HPDE6-E6E7 (cell line): Measurements from ENCODE around the gene GKN1.

Experiments
- DNase-seq: peaks from one replicate; pipeline ENCODE4 v3.0.0; 2011; ENCODE audit warnings: missing footprints; ENCODE audit errors: extremely low spot score

GKN1 gene

DNA sequence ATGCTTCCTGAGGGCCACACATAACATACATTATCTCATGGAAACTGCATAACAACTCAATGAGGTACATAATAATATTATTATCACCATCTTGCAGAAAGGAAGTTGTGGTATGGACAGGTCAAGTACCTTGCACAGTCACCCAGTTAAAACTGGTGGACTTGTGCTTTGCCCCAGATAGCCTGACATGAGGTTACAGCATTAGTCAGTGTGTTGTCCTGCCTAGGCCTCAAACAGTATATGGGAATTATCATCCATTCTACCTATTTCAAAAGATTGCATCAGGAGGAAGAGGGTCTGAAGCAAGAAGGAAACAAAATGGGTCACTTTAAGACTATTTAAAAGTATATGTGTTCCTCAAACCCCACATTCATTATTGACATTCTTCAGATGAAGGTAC is 33.2 kb downstream of the GKN1 start:
- DNase-seq, result no peak

DNA sequence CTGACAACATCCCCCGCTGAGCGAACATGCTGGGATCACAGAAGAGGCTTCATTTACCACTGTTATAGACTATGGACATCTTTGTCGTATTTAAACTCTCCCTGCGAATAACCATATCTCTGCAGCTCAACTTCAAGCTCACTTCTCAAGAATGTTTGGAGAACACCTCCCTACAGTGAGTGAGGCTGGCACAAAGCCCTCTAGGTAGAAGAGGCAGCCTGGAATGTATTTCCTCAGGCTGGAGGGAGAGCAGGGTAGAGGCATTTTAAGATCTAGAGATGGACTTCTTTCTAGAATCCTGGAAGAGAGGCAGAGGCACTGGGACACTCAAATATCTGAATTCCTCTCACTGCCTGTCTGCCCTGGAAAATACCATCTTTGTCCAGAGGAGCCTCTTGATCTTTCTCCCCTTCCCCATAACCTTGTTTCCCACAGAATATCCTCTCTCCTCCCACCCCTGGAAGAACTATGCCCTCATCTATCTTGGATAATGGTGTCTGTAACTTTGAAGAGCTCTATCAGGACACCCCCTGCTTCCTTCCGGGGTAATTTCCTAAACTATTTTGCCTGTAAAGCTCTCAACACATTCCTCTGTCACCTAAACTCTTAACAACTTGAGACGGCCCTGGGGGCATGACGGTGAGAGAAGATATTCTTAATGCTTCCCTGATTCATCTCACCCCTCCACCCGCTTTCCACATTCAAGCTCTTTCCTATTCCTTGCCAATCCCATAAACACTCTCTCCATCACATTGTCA is 36.2 kb downstream of the GKN1 start:
- no peak for DNase-seq

DNA sequence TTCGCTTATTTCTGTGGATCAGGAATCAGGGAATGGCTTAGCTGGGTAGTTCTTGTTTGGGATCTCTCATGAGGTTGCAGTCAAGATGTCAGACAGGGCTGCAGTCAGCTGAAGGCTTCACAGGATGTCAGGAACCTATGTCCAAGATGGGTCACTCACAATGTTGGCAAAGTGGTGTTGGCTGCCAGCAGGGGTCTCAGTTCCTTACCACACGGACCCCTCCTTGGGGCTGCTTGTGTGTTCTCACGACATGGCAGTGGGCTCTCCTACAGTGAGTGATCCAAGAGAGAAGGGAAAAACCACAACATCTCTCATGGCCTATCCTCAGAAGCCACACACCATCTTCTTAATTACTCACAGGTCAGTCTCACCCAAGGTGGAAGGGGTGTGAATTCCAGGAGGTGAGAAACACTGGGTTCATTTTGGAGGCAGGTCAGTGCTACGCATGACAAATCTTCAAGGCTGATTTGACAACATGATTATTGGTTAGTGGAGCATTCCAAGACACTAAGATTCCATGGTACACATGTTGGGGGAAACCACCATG is 37.2 kb downstream of the GKN1 start:
- no peak for DNase-seq

DNA sequence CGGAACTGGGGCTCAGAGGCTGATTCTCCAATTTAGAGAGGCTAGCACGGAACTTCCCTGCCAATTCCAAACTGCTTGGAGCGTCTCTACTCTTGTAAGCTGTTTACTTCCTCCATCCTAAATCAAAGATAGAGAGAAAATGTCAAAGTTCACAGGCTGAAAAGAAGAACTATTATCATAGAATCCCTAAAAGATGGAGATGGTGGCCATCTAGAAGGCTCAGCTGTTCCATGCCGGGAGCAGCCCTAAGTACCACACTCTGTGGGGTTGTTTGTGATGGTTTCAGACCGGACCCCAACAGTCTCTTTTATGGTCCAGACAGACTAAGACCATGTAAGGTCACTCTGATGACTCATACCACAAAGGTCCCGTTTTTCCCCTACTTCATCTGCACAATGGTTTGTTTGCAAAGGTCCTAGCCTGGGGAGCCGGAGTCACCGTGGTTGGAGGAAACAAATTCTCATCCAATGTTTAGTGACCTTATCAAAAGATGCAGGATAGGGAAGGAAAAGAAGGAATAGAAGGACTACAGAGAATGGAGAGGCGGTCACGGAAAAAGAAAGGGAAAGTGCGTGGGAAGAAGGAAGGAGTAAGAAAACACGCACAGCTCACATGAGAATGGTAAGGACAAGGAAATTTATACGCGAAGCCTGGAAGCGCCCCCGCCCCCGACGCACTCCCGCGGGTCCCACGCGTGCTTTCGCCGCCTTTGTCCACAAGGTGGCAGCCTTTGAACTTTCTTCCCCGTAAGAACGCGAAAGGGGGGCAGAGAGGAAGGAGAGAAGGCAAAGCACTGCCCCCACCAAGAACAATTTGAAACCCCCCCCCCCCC is 38.1 kb downstream of the GKN1 start:
- DNase-seq, result no peak

DNA sequence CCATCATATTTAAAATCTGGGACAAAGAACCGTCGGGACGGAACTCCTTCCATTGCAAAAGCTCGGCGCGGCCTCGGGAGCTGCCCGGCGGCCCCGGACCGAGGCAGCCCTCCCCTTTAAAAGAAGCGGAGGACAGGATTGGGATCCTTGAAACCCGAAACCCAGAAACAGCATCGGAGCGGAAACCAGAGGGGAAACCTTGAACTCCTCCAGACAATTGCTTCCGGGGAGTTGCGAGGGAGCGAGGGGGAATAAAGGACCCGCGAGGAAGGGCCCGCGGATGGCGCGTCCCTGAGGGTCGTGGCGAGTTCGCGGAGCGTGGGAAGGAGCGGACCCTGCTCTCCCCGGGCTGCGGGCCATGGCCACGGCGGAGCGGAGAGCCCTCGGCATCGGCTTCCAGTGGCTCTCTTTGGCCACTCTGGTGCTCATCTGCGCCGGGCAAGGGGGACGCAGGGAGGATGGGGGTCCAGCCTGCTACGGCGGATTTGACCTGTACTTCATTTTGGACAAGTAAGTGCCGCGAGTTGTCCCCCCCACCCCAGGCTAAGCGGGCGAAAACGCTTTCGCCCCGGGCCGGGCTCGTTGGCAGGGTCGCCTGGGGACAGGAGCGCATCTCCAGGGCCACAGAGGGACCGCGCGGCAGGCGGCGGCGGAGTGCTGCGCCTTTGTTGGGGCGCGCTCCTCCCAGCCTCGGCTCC is 38.9 kb downstream of the GKN1 start, which contains the start of gene ANTXR1:
ANTXR1 (plus strand) TSS at position 38 of the 698 bp plus-strand sequence; CDS start at position 359, 321 bp downstream.
- peak; percentile 58 for DNase-seq

DNA sequence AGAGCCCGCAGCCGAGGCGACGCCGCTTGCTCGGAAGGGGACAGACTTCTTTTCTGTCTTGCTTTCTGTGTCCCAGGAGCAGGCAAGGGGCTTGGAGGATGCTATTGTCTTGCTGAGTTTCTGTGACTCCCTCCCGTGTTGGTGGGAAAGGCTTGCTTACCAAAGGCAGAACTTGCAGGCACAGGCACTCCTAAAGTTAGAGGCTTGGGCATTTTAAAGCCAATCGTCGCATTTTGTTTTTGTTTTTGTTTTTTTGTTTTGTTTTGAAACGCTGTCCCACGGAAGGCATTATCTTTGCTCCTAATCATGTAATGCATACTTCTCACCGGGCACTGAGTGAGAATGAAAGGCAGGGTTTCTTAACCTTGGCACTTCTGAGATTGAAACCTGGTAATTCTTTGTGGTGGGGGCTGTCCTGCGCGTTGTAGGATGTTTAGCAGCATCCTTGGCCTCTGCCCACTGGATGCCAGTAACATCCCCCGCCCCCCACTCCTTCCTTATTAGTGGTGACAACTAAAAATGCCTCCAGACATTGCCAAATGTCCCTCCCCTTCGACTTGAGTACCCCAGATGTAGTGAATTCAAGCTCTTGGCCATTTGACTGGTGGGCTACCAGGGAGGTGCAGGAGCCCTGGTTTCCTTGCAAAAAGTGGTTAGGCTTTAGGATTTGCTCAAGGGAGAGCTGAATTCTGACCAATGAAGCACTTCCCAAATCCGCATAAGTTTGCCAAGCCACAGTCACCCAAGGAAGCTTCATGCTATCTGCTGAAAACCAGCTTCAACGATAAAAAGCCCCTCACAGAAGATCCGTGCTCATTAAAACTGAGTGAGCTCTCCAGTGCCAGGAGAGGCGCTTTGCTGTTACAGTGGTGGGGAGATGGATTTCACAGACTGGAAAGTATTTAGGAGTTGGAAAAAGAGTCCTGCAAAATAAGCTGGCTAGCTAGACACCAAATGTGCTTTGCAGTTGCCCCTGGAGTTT is 39.7 kb downstream of the GKN1 start:
- DNase-seq, result no peak

DNA sequence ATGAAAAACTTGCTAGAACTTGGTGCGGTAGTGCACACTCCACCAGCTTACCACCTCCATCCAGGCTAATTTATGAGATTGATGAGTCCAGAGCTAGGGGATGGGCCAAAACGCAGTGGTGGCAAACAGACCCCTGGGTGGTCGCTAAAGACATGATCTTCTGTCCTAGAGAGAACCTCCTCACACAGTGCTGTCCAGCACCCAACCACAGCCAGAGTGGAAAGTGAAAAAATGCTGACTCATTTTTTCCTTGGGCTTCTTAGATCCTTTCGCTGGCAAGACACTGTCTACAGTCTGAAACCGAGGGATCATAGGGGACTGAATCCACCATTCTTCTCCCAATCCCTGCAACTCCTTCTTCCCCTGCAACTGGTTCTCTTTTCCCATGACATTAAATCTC is 42.6 kb downstream of the GKN1 start:
- DNase-seq, result no peak

DNA sequence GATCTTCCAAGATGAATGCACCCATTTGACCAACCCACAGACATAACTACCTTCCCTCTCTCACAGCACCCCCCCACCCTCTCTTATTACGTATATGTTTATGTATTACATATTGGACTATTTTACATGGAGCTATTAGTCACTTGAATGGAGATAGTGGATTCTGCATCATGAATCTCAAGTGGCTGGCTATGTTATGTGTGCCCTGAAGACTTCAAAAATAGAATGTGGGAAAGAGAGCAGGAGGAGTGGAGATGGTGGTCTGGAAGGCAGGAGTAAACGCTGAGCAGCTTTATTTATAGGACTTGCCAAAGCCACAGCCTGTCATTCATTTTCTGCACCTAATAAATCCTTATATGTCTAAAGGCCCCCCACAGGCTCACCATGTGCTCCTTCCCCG is 43.4 kb downstream of the GKN1 start:
- no peak for DNase-seq

DNA sequence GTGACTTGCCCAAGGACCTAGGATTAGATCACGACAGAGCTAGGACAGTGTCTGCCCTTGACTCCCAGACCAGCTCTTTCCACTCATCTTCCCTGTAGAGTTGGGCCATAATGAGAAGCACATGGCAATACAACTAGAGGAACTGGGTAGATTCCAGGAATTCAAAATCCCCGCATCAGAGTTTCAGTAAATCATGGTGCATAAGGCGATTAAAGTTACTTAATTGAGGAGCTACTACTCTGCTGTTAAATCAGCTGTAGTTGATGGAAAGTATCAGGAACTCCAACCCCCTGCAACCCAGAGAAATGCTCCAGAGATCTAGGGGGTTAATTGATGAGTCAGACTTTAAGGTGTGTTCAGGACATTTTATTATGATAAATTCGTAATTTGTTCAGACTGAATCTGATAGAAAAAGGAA is 44.3 kb downstream of the GKN1 start:
- no peak for DNase-seq

DNA sequence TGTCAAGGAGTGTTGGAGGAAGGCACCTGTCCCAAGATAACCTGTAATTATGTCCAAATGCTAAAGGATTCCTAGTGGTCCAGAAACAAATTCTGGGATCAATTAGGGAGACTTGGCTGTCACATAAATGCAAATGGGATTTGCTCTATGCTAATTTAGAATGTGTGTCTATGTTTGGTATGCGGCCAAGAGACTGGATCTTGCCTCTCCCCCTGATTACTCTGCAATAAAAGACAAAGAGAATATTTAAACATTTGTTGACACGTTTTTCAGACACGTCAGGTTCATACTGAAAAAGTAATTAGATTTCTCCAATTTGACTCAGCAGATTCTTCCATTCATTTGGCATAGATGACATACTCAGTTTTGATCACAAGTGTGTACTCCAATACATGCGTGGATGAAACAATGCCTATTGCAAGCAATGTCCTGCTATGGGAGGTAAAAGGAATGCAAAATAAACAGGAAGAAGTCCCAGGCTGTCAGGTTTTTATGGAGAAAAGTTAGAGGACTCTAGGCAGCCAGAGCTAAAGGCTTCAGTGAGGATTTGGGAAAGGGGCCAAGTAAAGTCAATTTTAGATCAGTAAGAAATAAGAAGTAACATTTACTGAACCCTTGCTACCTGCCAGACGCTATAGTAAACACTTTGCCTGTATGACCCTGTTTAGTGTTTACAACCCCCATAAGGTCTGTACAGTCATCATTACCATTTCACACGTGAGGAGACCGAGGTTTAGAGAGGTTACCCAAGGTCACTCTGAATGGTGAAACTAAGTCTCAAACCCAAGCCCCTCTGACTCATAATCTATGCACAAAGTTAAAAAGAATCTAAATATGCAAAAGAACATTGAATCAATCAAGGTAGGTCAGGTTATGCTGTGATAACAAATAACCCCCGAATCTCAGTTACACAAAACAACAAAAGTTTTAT is 46.3 kb downstream of the GKN1 start:
- DNase-seq, result no peak

DNA sequence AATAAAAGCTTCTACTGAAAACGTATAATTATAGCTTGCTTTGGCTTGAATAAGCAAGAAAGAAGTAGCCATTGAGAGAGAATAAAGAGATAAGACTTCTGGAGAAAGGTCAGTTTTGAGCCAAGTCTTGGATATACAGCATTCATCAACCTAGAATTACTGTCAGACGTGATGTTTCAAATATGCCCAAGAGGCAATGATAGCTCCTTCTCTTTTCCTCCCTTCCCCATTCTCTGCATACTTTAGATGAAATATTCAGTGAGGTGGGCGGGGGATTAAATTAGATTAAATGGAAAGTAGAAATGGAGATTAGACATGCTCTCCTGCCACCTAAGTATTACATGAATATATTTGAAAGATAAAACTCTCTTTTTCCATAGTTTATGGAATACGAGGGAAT is 47.3 kb downstream of the GKN1 start:
- DNase-seq, result no peak

DNA sequence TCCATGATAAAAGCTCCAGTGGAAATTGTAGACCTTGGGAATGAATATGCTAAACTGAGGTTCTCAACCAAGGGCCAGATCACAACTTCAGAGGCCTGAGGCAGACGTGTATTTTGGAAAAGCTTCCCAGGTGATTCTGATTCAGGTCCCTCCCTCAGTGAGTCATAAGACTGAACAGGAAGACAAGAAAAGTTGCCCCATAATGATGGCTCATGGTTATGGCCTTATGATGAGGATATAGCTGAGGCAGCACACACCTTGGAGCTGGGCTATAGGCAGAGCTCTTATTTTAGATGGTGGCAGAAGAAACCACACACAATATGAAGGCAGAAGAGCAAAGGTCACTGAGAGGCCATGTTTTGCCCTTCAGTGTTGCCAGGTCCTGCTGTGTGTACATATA is 48.1 kb downstream of the GKN1 start:
- peak; percentile 69 for DNase-seq

DNA sequence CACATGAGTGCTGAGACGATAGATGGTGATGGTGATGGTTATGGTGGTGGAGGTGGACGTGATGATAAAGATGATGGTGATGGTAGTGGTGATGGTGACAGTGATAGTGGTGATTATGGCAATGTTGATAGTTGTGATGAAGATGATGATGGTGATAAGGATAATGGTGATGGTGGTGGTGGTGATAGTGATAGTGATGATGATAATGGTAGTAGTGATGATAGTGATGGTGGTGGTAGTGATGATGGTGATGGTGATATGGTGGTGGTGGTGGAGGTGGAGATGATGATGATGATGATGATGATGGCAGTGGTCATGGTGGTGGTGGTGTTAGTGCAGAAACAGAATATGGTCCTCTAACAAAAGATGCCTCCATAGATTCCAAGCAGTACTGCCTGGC is 48.8 kb downstream of the GKN1 start:
- DNase-seq, result no peak

DNA sequence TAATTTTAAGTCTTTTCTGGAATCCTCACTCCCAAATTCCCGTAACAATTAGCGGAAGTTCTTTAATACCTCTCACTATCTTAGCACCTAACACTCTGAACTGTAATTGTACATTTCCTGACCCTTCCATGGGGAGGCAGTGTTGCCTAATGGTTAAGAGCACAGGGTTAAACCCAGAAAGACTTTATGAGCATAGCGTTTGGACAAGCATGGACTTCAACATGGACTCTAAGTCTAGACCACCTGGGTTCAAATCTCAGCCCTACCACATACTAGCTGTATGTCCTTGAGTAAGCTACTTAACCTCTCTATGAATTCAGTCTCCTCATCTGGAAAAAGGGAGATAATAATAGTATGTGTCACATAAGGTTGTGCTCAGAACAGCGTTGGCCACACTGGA is 51.6 kb downstream of the GKN1 start:
- peak; percentile 37 for DNase-seq

DNA sequence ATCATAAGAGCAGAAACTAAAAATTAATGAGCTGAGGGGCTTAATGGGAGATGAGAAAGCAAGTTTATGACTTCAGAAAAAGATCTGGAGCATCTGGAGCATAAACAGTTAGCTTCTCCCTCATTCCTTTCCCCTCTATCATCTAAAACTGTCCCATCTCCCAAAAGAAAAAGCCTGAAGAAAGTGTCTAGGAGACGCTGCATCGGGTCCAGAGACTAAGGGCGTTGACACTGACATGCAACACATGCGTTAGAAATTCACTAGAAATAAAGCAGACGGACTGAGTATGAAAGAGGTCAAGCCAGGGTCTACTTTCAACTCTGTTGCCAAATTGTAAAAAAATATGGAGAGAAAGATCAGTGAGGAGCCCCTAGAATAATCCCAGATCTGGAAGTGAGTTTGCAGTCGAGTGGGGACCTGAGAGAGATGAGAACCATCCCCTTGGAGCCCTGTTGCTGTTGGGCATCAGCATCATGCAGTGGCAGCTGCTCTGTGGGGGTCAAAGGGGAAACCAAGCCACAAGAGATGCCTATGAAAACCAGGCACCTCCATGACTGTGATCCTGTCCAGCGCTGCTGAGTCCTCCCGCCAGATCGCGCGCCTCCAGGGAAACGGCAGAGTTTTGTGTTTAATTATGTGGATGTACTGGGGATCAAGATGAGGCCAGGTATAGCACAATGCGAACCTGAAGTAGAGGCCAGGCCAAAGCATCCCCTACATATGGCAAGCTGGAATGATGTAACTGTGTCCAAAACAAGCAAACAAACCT is 52.4 kb downstream of the GKN1 start:
- no peak for DNase-seq
